Spleen (tissue), 11 donors: ENCODE results near the gene CFHR1. TPM values are rescaled to one million over a fixed set of nuclear protein-coding genes. Genes with fewer than 3 reads are reported as not detected.
"Not testable (repeated sequence)": the region's sequence is repeated elsewhere in the genome, so short reads cannot be mapped to it uniquely, and the experiment has no call there.

Experiments used
- DNase-seq: peaks from one replicate; pipeline ENCODE4 v3.0.0-alpha.2; 2020
- H3K27ac ChIP-seq, 8 donors: fragments of 200-600 bp; sonication (generic) in 7 of 8; 1 replicate in 4 of 8; 2 replicates in 4 of 8; pipeline versions ENCODE4 v1.5.0 to v1.8.0; 2016 to 2021; ENCODE audit warnings: inconsistent platforms in 4 of 8, mild to moderate bottlenecking in 4 of 8, moderate library complexity in 1 of 8
- H3K27me3 ChIP-seq, 7 donors: fragments of 200-600 bp; sonication (generic) in 6 of 7; replicated peaks in 1 of 7; 1 replicate in 4 of 7; 2 replicates in 3 of 7; pipeline versions ENCODE4 v1.5.0 to v1.8.0; 2016 to 2021; ENCODE audit warnings: inconsistent platforms in 3 of 7, mild to moderate bottlenecking in 1 of 7
- H3K36me3 ChIP-seq, 6 donors: fragments of 200-600 bp; sonication (generic) in 5 of 6; 1 replicate in 4 of 6; 2 replicates in 2 of 6; pipeline versions ENCODE4 v1.5.0 to v1.8.0; 2016 to 2021; ENCODE audit warnings: inconsistent platforms in 2 of 6
- H3K4me1 ChIP-seq, 6 donors: fragments of 200-600 bp; sonication (generic) in 5 of 6; 1 replicate in 3 of 6; 2 replicates in 3 of 6; pipeline versions ENCODE4 v1.5.0 to v1.8.0; 2016 to 2021; ENCODE audit warnings: inconsistent platforms in 3 of 6
- H3K4me3 ChIP-seq, 8 donors: fragments of 200-600 bp; sonication (generic) in 7 of 8; 1 replicate in 4 of 8; 2 replicates in 4 of 8; pipeline versions ENCODE4 v1.5.0 to v1.8.0; 2016 to 2021; ENCODE audit warnings: inconsistent platforms in 4 of 8, mild to moderate bottlenecking in 4 of 8, moderate library complexity in 2 of 8
- H3K9me3 ChIP-seq, 8 donors: fragments of 200-600 bp; sonication (generic) in 7 of 8; 1 replicate in 4 of 8; 2 replicates in 4 of 8; pipeline versions ENCODE4 v1.5.0 to v1.8.0; 2016 to 2021; ENCODE audit warnings: inconsistent platforms in 4 of 8
- POLR2A ChIP-seq, 3 donors: fragments of 450-650 bp; IDR thresholded peaks; one replicate each; pipeline ENCODE4 v1.5.1; 2017; ENCODE audit warnings: antibody characterized with exemption in 3 of 3, mild to moderate bottlenecking in 1 of 3
- POLR2AphosphoS5 ChIP-seq, 3 donors: sonication (generic); formaldehyde crosslinking; IDR thresholded peaks; one replicate each; pipeline ENCODE4 v1.5.1; 2017; ENCODE audit warnings: antibody characterized with exemption in 3 of 3
- WGBS, 5 donors: extraction: QIAGEN DNeasy Blood & Tissue Kit in 3 of 5; methylation state at CpG; one replicate each; pipeline versions ENCODE4 v1.1.5 to v1.1.7; 2013 to 2018; 5-methylcytosine and 5-hydroxymethylcytosine counted together
- intact Hi-C: fragments of 100-400 bp; cut with DNase I; formaldehyde crosslinking; loops from one replicate; pipeline ENCODE4 v1.15.0; 2023; ENCODE audit warnings: low total_unique reads
- polyA plus RNA-seq, 3 donors: library from polyadenylated mRNA; stranded (reverse); fragments of 200-250 nt; gene quantifications; one replicate each; pipeline ENCODE4 v1.2.1, GENCODE V29; 2013
- total RNA-seq, 7 donors: library from RNA; depleted of rRNA in 3 of 7; stranded (reverse); fragments of >200 nt in 3 of 7; fragmentation: NEBNext Ultra II Directional in 4 of 7; extraction: Animal tissue kit (Norgen Biotek cat#: 25700) in 4 of 7; gene quantifications; one replicate each; pipeline versions ENCODE4 v1.1.0 to v1.2.1, GENCODE V29; 2016 to 2021
- TF ChIP-seq, protein P1 (sequence below), 11 experiments: fragments of 200-600 bp in 7 of 11; fragments of 450-650 bp in 4 of 11; sonication (generic) in 4 of 11; IDR thresholded peaks in 8 of 11; conservative IDR thresholded peaks in 3 of 11; 1 replicate in 7 of 11; 2 replicates in 4 of 11; pipeline versions ENCODE4 v1.4.0 to v1.8.0; 2016 to 2021; ENCODE audit warnings: antibody characterized with exemption in 11 of 11, inconsistent platforms in 4 of 11, mild to moderate bottlenecking in 1 of 11
- donor health status: healthy with polysubstance abuse.
- donor health status: DM: no; HTN: no; CAD: no; lungs with moderate emphysema.
- donor health status: DM: no; HTN: no; CAD: no.
- donor health status: Bipolar disorder and iron deficiency.
- donor health status: healthy.
- donor health status: DM: no; HTN: no; CAD: no.
- donor health status: DM: yes; HTN: yes; CAD: no.

The CFHR1 gene
- total and polyA plus RNA-seq, 10 donors, result 0.59 to 24.6 (median 5.7) TPM

DNA sequence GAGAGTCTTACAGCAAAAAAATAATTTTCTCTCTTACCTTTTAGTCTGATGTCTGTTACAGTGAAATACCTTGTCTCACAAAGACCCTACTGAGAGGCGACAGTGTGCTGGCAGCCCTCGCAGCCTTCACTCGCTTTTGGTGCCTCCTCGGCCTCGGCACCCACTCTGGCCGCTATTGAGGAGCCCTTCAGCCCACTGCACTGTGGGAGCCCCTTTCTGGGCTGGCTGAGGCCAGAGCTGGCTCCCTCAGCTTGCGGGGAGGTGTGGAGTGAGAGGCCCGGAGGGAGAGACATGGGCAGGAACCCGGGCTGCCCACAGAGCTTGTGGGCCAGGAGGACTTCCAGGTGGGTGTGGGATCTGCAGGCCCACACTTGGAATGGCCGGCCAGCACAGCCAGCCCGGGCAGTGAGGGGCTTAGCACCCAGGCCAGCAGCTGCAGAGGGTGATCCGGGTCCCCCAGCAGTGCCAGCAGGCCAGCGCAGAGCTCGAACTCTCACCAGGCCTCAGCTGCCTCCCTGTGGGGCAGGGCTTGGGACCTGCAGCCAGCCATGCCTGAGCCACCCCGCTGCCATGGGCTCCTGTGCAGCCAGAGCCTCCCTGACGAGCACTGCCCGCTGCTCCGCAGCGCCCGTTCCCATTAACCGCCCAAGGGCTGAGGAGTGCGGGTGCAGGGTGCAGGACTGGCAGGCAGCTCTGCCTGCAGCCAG lies 10.8 kb upstream of the CFHR1 start:
- Histone ChIP-seq H3K9me3 (peaks cover 0 to 6% (median 0%) of the 10 kb centered on the region in 8 donors), H3K4me1 (no peaks in the 10 kb centered on the region), H3K4me3 (no peak overlapping the region), H3K27me3 (no peaks in the 10 kb centered on the region), H3K36me3 (no peaks in the 10 kb centered on the region), H3K27ac (no peak overlapping the region)
- 0 to 89% (median 86%) methylated on average over 1 to 22 of the region's 22 CpGs for WGBS, 5 donors
- intact Hi-C loops, result no loop called here
- no peak for DNase-seq
- TF ChIP-seq POLR2AphosphoS5 (IDR thresholded peaks at IDR 0.05) (no peak), POLR2A (IDR thresholded peaks at IDR 0.05) (no peak)
- TF ChIP-seq, protein P1, sequence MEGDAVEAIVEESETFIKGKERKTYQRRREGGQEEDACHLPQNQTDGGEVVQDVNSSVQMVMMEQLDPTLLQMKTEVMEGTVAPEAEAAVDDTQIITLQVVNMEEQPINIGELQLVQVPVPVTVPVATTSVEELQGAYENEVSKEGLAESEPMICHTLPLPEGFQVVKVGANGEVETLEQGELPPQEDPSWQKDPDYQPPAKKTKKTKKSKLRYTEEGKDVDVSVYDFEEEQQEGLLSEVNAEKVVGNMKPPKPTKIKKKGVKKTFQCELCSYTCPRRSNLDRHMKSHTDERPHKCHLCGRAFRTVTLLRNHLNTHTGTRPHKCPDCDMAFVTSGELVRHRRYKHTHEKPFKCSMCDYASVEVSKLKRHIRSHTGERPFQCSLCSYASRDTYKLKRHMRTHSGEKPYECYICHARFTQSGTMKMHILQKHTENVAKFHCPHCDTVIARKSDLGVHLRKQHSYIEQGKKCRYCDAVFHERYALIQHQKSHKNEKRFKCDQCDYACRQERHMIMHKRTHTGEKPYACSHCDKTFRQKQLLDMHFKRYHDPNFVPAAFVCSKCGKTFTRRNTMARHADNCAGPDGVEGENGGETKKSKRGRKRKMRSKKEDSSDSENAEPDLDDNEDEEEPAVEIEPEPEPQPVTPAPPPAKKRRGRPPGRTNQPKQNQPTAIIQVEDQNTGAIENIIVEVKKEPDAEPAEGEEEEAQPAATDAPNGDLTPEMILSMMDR (IDR thresholded peaks at IDR 0.05 in 8 of 11, conservative IDR thresholded peaks at IDR 0.05 in 3 of 11), result no peak

DNA sequence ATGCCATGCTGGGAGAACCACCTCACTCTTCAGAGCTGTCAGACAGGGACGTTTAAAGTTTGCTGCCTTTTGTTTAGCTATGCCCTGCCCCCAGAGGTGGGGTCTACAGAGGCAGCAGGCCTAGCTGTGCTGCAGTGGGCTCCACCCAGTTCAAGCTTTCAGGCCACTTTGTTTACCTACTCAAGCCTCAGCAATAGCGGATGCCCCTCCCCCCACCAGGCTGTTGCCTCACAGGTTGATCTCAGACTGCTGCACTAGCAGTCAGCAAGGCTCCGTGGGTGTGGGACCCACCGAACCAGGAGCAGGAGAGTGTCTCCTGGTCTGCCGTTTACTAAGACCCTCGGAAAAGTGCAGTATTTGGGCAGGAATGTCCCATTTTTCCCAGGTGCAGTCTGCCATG lies 2.1 kb upstream of the CFHR1 start:
- DNase-seq, H3K27ac ChIP-seq, H3K9me3 ChIP-seq, H3K27me3 ChIP-seq, H3K4me3 ChIP-seq, intact Hi-C loops, H3K4me1 ChIP-seq, H3K36me3 ChIP-seq: not testable (repeated sequence)
- 33 to 85% (median 71%) methylated on average over 1 to 6 of the region's 6 CpGs for WGBS, 5 donors

DNA sequence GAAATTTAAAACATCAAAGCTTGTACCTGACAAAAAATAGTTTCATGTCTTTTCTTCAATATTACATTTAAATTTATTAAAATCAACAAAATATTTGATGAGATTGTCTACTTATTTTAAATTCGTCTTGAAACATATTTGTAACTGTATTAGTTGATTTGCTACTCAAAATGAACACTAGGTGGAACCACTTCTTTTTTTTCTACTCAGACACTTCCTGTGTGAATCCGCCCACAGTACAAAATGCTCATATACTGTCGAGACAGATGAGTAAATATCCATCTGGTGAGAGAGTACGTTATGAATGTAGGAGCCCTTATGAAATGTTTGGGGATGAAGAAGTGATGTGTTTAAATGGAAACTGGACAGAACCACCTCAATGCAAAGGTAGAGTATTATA lies 8.3 kb downstream of the CFHR1 start:
- TF ChIP-seq, protein P1 (IDR thresholded peaks at IDR 0.05 in 8 of 11, conservative IDR thresholded peaks at IDR 0.05 in 3 of 11), result peak in 2 of 11 experiments; percentile 11 to 25
- intact Hi-C loops, H3K9me3 ChIP-seq, H3K4me1 ChIP-seq, H3K27ac ChIP-seq, H3K4me3 ChIP-seq, H3K36me3 ChIP-seq, H3K27me3 ChIP-seq, DNase-seq: not testable (repeated sequence)
- 0 to 2% (median 1%) methylated on average over 4 of the region's 4 CpGs for WGBS, 5 donors

DNA sequence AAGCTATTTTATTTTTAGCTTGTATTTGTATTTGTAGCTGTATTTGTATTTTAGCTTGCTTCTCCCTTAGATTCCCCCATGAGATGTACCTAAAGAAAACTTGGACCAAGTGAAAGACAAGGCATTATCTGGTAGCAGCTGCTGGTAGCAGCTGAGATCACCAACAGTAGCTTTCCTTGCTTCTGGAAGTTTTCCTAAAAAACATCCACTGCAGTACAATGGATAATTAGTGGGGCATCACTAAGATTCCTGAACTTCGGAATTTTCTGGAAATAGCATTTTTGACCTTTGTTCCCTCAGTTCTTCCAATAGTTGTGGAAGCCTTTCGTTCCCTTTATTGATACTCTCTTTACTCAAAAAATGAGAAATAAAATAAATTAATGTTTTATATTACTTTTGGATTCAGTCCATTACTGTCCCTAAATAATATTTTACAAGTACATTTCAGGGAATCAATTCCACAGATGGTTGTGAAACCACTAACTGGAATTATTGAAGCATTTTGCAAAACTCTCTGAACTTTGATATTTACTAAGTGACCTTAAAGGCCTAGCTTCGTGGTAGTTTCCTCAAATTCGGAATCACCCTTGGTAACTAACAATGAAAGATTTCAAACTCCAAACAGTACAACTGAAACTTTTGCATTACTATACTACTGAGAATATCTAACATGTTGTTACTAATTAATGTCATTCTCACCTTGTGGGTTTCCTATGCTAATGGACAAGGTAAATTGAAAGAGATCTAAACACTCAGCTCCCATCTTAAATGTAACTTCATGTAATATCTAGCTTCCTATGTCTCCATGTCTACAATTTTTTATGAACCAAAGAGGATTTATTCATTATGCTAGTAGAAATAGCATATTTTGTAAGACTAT lies 30.3 kb downstream of the CFHR1 start:
- 60 to 76% (median 66%) methylated on average over 2 to 4 of the region's 4 CpGs for WGBS, 5 donors
- H3K9me3 ChIP-seq, intact Hi-C loops: not testable (repeated sequence)

DNA sequence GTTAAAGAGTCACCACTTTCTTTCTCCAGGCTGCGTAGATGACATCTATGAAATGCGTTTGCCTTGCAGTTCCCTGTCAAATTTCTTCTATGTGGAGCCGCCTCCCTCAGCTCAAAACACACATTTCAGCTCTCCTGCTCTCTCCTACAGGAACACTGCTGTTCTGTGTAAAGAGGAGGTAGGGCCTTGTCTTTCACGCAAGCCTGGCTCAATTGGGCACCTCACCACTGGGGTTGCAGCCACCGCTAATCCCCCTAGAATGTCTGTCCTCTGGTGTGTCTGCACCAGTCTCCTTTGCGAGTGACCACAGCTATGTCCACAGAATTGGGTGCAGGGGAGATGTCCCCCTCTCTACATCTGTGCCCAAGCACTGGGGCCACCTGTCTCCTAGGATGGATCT lies 36.5 kb downstream of the CFHR1 start:
- H3K4me1 ChIP-seq, result no peaks in the 10 kb centered on the region
- intact Hi-C loops, result no loop called here
- no peaks in the 10 kb centered on the region for H3K9me3 ChIP-seq

More for the DNA sequence above, 30.3 kb downstream of the CFHR1 start:
- not testable (repeated sequence) for H3K4me1 ChIP-seq, DNase-seq, H3K27ac ChIP-seq, H3K4me3 ChIP-seq, H3K36me3 ChIP-seq, H3K27me3 ChIP-seq

More for the DNA sequence above, 36.5 kb downstream of the CFHR1 start:
- no peak overlapping the region for H3K4me3 ChIP-seq
- TF ChIP-seq POLR2A (IDR thresholded peaks at IDR 0.05) (no peak), POLR2AphosphoS5 (IDR thresholded peaks at IDR 0.05) (no peak)
- TF ChIP-seq, protein P1 (IDR thresholded peaks at IDR 0.05 in 8 of 11, conservative IDR thresholded peaks at IDR 0.05 in 3 of 11), result no peak
- WGBS, 5 donors, result 86 to 95% (median 91%) methylated on average over 6 of the region's 6 CpGs
- no peak overlapping the region for H3K27ac ChIP-seq
- H3K27me3 ChIP-seq, result no peaks in the 10 kb centered on the region
- DNase-seq, result no peak
- H3K36me3 ChIP-seq, result no peaks in the 10 kb centered on the region
